IMR-90 (cell line): ENCODE measurements around the gene AP3B1. TPM values are rescaled to one million over a fixed set of nuclear protein-coding genes. Genes with fewer than 3 reads are reported as not detected.

Source experiments
- ATAC-seq: fragments of 200-7000 bp; cut with Tn5 transposase; 2 replicates; pipeline ENCODE4 v1.9.1; 2020; ENCODE audit warnings: low read depth, mild to moderate bottlenecking, moderate library complexity
- BruUV-seq: library from RNA; stranded (reverse); fragments of 400-500 nt; replicated peaks from 2 replicates; lab custom pipeline; 2021; lab: Mats Ljungman, UMichigan
- CTCF ChIA-PET: fragments of 300-600 bp; formaldehyde crosslinking; extraction: SDS; loops from one replicate; lab custom pipeline; 2021; ENCODE audit warnings: antibody characterized with exemption; lab: Yijun Ruan, JAX
- POLR2A ChIA-PET: fragments of 300-600 bp; sonication (Branson Sonifier 250); formaldehyde crosslinking; loops from one replicate; lab custom pipeline; 2022; ENCODE audit warnings: antibody characterized with exemption; ENCODE audit not compliant: unreplicated experiment; lab: Charles Lee
- DNase-seq: peaks from one replicate; pipeline ENCODE4 v3.0.0; 2013
- H2AFZ ChIP-seq: replicated peaks from 2 replicates; pipeline ENCODE3; 2013; ENCODE audit warnings: low read length, mild to moderate bottlenecking; ENCODE audit not compliant: poor library complexity
- H2AK5ac ChIP-seq: 2 replicates; pipeline ENCODE4 v1.6.1; 2013; ENCODE audit warnings: low read depth, low read length, inconsistent platforms
- H2AK9ac ChIP-seq: replicated peaks from 2 replicates; pipeline ENCODE3; 2013; ENCODE audit warnings: mild to moderate bottlenecking, low read depth, low read length, moderate library complexity; ENCODE audit not compliant: poor library complexity
- H2BK120ac ChIP-seq: 2 replicates; pipeline ENCODE4 v1.6.1; 2013; ENCODE audit warnings: low read depth, low read length, inconsistent platforms
- H2BK15ac ChIP-seq: 3 replicates; pipeline ENCODE4 v1.6.1; 2013; ENCODE audit warnings: low read depth, low read length, inconsistent platforms
- H2BK20ac ChIP-seq: 2 replicates; pipeline ENCODE4 v1.6.1; 2013; ENCODE audit warnings: low read depth, mild to moderate bottlenecking, inconsistent platforms, low read length, moderate library complexity
- H2BK5ac ChIP-seq: 2 replicates; pipeline ENCODE4 v1.6.1; 2013; ENCODE audit warnings: mild to moderate bottlenecking, low read depth, low read length, inconsistent platforms; ENCODE audit not compliant: poor library complexity, severe bottlenecking
- H3K14ac ChIP-seq: replicated peaks from 2 replicates; pipeline ENCODE4 v1.6.1; 2013; ENCODE audit warnings: low read depth, low read length, inconsistent platforms
- H3K18ac ChIP-seq: 2 replicates; pipeline ENCODE4 v1.6.1; 2013; ENCODE audit warnings: low read depth, low read length, control low read depth
- H3K23ac ChIP-seq: 2 replicates; pipeline ENCODE4 v1.6.1; 2013; ENCODE audit warnings: low read depth, low read length, inconsistent platforms
- H3K27ac ChIP-seq: 2 replicates; pipeline ENCODE4 v1.5.1; 2013; ENCODE audit warnings: mild to moderate bottlenecking, control low read depth, low read length; ENCODE audit not compliant: insufficient read depth
- H3K27me3 ChIP-seq: 2 replicates; pipeline ENCODE4 v1.6.1; 2013; ENCODE audit warnings: low read length; ENCODE audit not compliant: control insufficient read depth, insufficient read depth
- H3K36me3 ChIP-seq: 2 replicates; pipeline ENCODE4 v1.6.1; 2013; ENCODE audit warnings: low read length, mixed read lengths; ENCODE audit not compliant: control insufficient read depth, insufficient read depth
- H3K4ac ChIP-seq: 2 replicates; pipeline ENCODE4 v1.6.1; 2013; ENCODE audit warnings: low read depth, low read length, inconsistent platforms
- H3K4me1 ChIP-seq: 2 replicates; pipeline ENCODE4 v1.6.1; 2013; ENCODE audit warnings: low read length, mixed read lengths; ENCODE audit not compliant: control insufficient read depth, insufficient read depth
- H3K4me2 ChIP-seq: 2 replicates; pipeline ENCODE4 v1.6.1; 2013; ENCODE audit warnings: low read depth, mild to moderate bottlenecking, control low read depth, low read length, moderate library complexity
- H3K4me3 ChIP-seq: 2 replicates; pipeline ENCODE4 v1.5.1; 2013; ENCODE audit warnings: low read depth, mild to moderate bottlenecking, control low read depth, low read length, moderate library complexity; ENCODE audit not compliant: insufficient read depth
- H3K56ac ChIP-seq: 2 replicates; pipeline ENCODE4 v1.6.1; 2013; ENCODE audit warnings: low read length, inconsistent platforms; ENCODE audit not compliant: insufficient read depth; ENCODE audit errors: extremely low read depth
- H3K79me1 ChIP-seq, 2 experiments: 2 replicates each; pipeline ENCODE4 v1.6.1; 2013; ENCODE audit warnings: low read length in 2 of 2, inconsistent platforms in 1 of 2, low read depth in 1 of 2
- H3K9ac ChIP-seq: 2 replicates; pipeline ENCODE4 v1.6.1; 2013; ENCODE audit warnings: low read depth, low read length, control low read depth
- H3K9me1 ChIP-seq: 2 replicates; pipeline ENCODE4 v1.6.1; 2013; ENCODE audit warnings: low read length, inconsistent platforms; ENCODE audit not compliant: insufficient read depth
- H3K9me3 ChIP-seq: 2 replicates; pipeline ENCODE4 v1.6.1; 2013; ENCODE audit warnings: low read length; ENCODE audit not compliant: control insufficient read depth, insufficient read depth
- H4K20me1 ChIP-seq: 2 replicates; pipeline ENCODE4 v1.6.1; 2013; ENCODE audit warnings: low read length, inconsistent platforms; ENCODE audit not compliant: insufficient read depth
- H4K5ac ChIP-seq: 2 replicates; pipeline ENCODE4 v1.6.1; 2013; ENCODE audit warnings: mild to moderate bottlenecking, low read depth, low read length, control low read depth
- H4K8ac ChIP-seq, 2 experiments: 2 replicates each; pipeline ENCODE4 v1.6.1; 2013; ENCODE audit warnings: low read depth in 2 of 2, low read length in 2 of 2, control low read depth in 1 of 2, inconsistent platforms in 1 of 2
- H4K91ac ChIP-seq: 2 replicates; pipeline ENCODE4 v1.6.1; 2013; ENCODE audit warnings: low read depth, low read length, inconsistent platforms; ENCODE audit not compliant: insufficient read depth
- CTCF ChIP-seq: conservative IDR thresholded peaks from 2 replicates; pipeline ENCODE4 v1.5.1; 2012; ENCODE audit warnings: mild to moderate bottlenecking, low read depth, low read length, improper control_type of control experiment
- RAD21 ChIP-seq: IDR thresholded peaks from 2 replicates; pipeline ENCODE4 v1.6.1; 2012; ENCODE audit warnings: low read length, improper control_type of control experiment
- SMC3 ChIP-seq: fragments of 150-350 bp; IDR thresholded peaks from 2 replicates; pipeline ENCODE4 v1.6.1; 2016; ENCODE audit warnings: low read depth, mild to moderate bottlenecking, antibody characterized with exemption, low read length, moderate library complexity
- USF2 ChIP-seq: fragments of 150-350 bp; IDR thresholded peaks from 2 replicates; pipeline ENCODE4 v1.6.1; 2017; ENCODE audit warnings: mild to moderate bottlenecking, antibody characterized with exemption, low read length, low read depth
- WGBS, 2 experiments: methylation state at CpG; one replicate each; pipeline versions ENCODE4 v1.1.5 to v1.1.7; 2013; ENCODE audit warnings: missing lambda C conversion rate in 2 of 2; ENCODE audit not compliant: insufficient read length in 1 of 2; ENCODE audit errors: extremely low coverage in 2 of 2; 5-methylcytosine and 5-hydroxymethylcytosine counted together
- dilution Hi-C: fragments of 300-500 bp; cut with HindIII; formaldehyde crosslinking; loops from one replicate; pipeline ENCODE4 v1.14.3; 2018; ENCODE audit warnings: low sequenced_read_pairs; ENCODE audit not compliant: unreplicated experiment
- in situ Hi-C: fragments of 300-500 bp; cut with MboI; formaldehyde crosslinking; loops from 3 replicates; pipeline ENCODE4 v1.14.3; 2019; ENCODE audit warnings: low sequenced_read_pairs, inconsistent platforms, mixed read lengths
- intact Hi-C: fragments of 100-400 bp; cut with micrococcal nuclease; formaldehyde crosslinking; loops from 2 replicates; pipeline ENCODE4 v1.10.0; 2022
- polyA plus RNA-seq, 3 experiments: library from polyadenylated mRNA; depleted of rRNA; stranded (reverse); fragments of >200 nt; gene quantifications; 2 replicates each; pipeline ENCODE4 v1.2.3, GENCODE V29; 2012; ENCODE audit warnings: low replicate concordance in 1 of 3
- total RNA-seq: library from RNA; depleted of rRNA; stranded (reverse); fragments of >200 nt; gene quantifications from 2 replicates; pipeline ENCODE4 v1.2.3, GENCODE V29; 2012

AP3B1 gene
- total and polyA plus RNA-seq, 2 of the 4 experiments (the other 2 are of a cell fraction) = 33.1 to 59.0 TPM

DNA sequence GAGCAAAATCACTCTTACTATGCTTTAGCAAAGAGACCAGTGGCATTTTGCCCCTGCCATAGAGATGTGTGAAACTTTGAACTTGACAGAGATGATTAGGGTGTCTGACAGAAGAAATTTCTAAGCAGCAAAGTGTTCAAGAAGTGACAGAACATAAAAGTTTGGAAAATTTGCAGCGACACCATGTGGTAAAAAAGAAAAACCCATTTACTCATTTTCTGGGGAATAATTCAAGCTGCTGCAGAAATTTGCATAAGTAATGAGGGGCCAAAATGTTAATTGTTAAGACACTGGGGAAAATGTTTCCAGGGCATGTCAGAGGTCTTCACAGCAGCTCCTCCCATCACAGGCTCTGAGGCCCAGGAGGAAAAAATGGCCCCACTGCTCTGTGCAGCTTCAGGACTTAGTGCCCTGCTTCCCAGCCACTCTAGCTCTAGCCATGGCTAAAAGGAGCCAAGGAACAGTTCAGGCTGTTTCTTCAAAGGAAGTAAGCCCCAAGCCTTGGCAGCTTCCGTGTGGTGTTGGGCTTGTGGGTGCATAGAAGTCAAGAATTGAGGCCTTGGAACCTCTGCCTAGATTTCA lies 6.1 kb upstream of the AP3B1 start:
- Histone ChIP-seq H3K4me2 (no peak overlapping the region), H4K5ac (no peak overlapping the region), H4K8ac (no peak overlapping the region), H3K14ac (no peak overlapping the region), H3K36me3 (no peaks in the 10 kb centered on the region), H2AFZ (no peak overlapping the region), H2AK9ac (no peak overlapping the region), H3K23ac (no peak overlapping the region), H3K9me1 (0 out of 2 replicates have a peak, but pooled peaks cover 3% of the 10 kb centered on the region), H2BK15ac (no peak overlapping the region), H2BK20ac (no peak overlapping the region), H3K27ac (no peak overlapping the region), H3K4ac (no peak overlapping the region), H3K79me1 (no peaks in the 10 kb centered on the region; a peak in 1 of 4 replicates), H3K4me3 (no peak overlapping the region), H4K91ac (no peak overlapping the region), H2BK120ac (no peak overlapping the region), H3K4me1 (peaks cover 3% of the 10 kb centered on the region), H3K9me3 (no peaks in the 10 kb centered on the region), H4K20me1 (no peaks in the 10 kb centered on the region), H3K27me3 (peaks cover 3% of the 10 kb centered on the region), H3K18ac (no peak overlapping the region), H3K9ac (no peak overlapping the region), H3K56ac (no peak overlapping the region), H2AK5ac (no peak overlapping the region), H2BK5ac (no peak overlapping the region)
- 0% methylated on average over 1 of the region's 2 CpGs; no CpG with 5 or more reads in 1 of the 2 experiments for WGBS, 2 experiments
- CTCF ChIA-PET = interaction anchor here (1.5 kb wide), 1 partner anchor 10 kb away, joined by 4 read pairs; no protein-coding TSS in a partner anchor
- no peak for ATAC-seq
- dilution Hi-C loops = no loop called here
- intact Hi-C loops = loop anchor here (1.0 to 2.0 kb wide), 2 partner anchors 433 to 740 kb away; no protein-coding TSS in a partner anchor
- POLR2A ChIA-PET = no interaction called here
- no peak for TF ChIP-seq USF2
- TF ChIP-seq SMC3 = peak; percentile 28; the same call in 1 of the 2 replicates
- peak; percentile 22; the same call in 1 of the 2 replicates for TF ChIP-seq RAD21
- peak; percentile 45 for TF ChIP-seq CTCF
- in situ Hi-C loops = loop anchor here (25.0 kb wide), 1 partner anchor 662 kb away; no protein-coding TSS in a partner anchor
- peak; percentile 23 for DNase-seq
- BruUV-seq = no TSS peak
